ENCODE data around the gene TRMT10C. TPM values are rescaled to one million over a fixed set of nuclear protein-coding genes. Genes with fewer than 3 reads are reported as not detected.

The TRMT10C gene
- total and polyA plus RNA-seq, 9 of the 15 experiments (the other 6 are each of a cell fraction or from before 2014, with no cell fraction given): 48.6 to 106 (median 63.9) TPM

GRCh38 chr3:101513419-101513986 is 48.2 kb upstream of the TRMT10C start (continued):
- TF ChIP-seq ZNF639 (CRISPR knock-in tag; conservative IDR thresholded peaks at IDR 0.05 in 1 of 2, IDR thresholded peaks at IDR 0.05 in 1 of 2) (no peak; a peak in 1 of 4 replicates), CSDE1 (IDR thresholded peaks at IDR 0.05) (no peak), MYC (IDR thresholded peaks at IDR 0.05; ENCODE audit: low read depth, low read length) (no peak), MYC (CRISPR knock-in tag; IDR thresholded peaks at IDR 0.05; ENCODE audit: borderline replicate concordance, low read depth) (no peak), CBFB (CRISPR knock-in tag; IDR thresholded peaks at IDR 0.05) (no peak), PRDM10 (IDR thresholded peaks at IDR 0.05; ENCODE audit: partially characterized antibody) (no peak), NFE2L1 (tag; IDR thresholded peaks at IDR 0.05; ENCODE audit: borderline replicate concordance, low read depth) (no peak), ZNF175 (CRISPR knock-in tag; IDR thresholded peaks at IDR 0.05; ENCODE audit: low read depth) (no peak), SUPT5H (IDR thresholded peaks at IDR 0.05) (no peak), OTX1 (CRISPR knock-in tag; IDR thresholded peaks at IDR 0.05) (no peak), ELK1 (CRISPR knock-in tag; IDR thresholded peaks at IDR 0.05) (no peak), SIX5 (IDR thresholded peaks at IDR 0.05; ENCODE audit: borderline replicate concordance in 1 of 2, insufficient read depth in 1 of 2, low read depth in 1 of 2, low read length in 2 of 2) (no peak), ZNF431 (CRISPR knock-in tag; IDR thresholded peaks at IDR 0.05) (no peak), POLR2B (IDR thresholded peaks at IDR 0.05; ENCODE audit: low read depth, partially characterized antibody) (peak; percentile 23), SMARCC2 (IDR thresholded peaks at IDR 0.05; ENCODE audit: low read depth) (no peak), SRSF3 (IDR thresholded peaks at IDR 0.05; ENCODE audit: insufficient read depth, low read length) (no peak), XRCC3 (IDR thresholded peaks at IDR 0.05) (no peak), POLR3G (IDR thresholded peaks at IDR 0.05; ENCODE audit: extremely low read depth, insufficient read length, insufficient replicate concordance) (no peak), RFX1 (IDR thresholded peaks at IDR 0.05) (no peak), ZNF253 (CRISPR knock-in tag; conservative IDR thresholded peaks at IDR 0.05) (no peak), MYNN (IDR thresholded peaks at IDR 0.05) (no peak), MYNN (CRISPR knock-in tag; IDR thresholded peaks at IDR 0.05) (no peak), ARID1B (IDR thresholded peaks at IDR 0.05) (no peak), TAF9B (IDR thresholded peaks at IDR 0.05; ENCODE audit: partially characterized antibody) (peak; percentile 39)
